Mucosa of gallbladder (tissue), 1 donor: Measurements from ENCODE around the gene WIZ. TPM values are rescaled to one million over a fixed set of nuclear protein-coding genes. Genes with fewer than 3 reads are reported as not detected.
"Not testable (repeated sequence)": the region's sequence is repeated elsewhere in the genome, so short reads cannot be mapped to it uniquely, and the experiment has no call there.

ENCODE experiments used
- DNase-seq: peaks from one replicate; pipeline ENCODE4 v3.0.0-alpha.2; 2020; ENCODE audit warnings: low spot score
- total RNA-seq: library from RNA; stranded (reverse); gene quantifications from one replicate; pipeline ENCODE4 v1.2.1, GENCODE V29; 2021
- donor health status: DM: no; HTN: no; CAD: no.

WIZ gene
- total RNA-seq: 48.7 TPM

DNA sequence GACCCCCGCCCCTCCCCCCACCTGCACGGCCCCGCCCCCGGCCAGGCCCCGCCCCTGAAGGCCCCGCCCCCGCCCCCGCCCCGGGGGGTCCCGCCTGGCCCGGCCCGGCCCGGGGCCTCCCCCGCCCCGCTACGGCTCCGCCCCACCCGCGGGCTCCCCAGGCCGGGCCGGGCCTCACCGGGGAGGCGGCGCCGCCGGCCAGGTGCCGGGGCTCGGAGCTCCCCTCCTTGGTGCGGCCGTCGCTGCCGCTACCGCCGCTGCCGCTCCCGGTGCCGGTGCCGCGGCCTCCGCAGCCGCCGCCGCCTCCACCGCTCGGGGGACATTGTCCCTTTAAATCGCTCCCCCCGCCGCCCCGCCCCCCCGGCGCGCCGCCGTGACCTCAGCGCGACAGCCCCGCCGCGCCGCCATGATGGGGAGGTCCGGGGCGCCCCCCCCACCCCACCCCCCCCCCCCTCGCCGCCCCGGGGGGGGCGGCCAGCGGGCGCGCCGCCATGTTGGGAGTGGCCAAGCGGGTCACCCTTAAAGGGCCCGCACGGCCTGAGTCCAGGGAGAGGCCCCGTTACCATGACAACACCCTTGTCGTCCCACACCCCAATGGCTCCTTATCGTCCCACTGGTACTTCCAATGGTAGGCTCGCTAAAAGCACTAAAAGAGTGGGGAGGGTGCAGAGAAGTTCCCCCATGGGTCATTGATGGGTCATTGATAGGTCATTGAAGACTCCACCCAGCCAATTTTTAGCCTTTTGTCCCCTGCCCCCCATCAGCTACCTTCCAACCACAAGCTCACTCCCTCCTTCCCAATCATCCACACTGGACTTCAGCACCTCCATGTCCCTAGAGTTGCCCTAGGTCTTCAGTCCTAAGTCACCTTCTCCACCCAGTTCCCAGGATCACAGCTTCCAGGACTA is at the start of gene WIZ:
Gene WIZ, minus strand, starts transcription at position 337 of the 908 bp plus-strand sequence. CDS start 1,649 bp downstream, outside the sequence.
- DNase-seq: peak; percentile 84

DNA sequence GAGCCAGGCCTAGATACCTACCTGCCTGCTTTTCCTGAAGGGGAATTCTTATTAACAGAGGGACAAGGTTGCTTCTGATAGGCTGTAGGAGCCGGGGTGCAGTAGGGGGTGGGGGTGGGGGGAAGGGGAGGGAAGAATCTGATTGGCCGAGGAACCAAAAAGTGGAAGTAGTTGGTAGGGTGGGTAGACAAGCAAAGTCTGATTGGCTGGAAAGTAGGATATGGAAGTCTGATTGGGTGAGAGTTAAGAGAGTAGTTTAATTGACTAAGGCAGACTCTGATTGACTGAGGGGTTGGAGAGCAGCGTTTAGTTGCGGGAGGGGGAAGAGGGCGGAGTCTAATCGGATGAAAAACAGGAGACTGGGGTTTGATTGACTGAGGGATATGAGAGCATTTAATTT is 49.2 kb upstream of the WIZ start:
- no peak for DNase-seq

DNA sequence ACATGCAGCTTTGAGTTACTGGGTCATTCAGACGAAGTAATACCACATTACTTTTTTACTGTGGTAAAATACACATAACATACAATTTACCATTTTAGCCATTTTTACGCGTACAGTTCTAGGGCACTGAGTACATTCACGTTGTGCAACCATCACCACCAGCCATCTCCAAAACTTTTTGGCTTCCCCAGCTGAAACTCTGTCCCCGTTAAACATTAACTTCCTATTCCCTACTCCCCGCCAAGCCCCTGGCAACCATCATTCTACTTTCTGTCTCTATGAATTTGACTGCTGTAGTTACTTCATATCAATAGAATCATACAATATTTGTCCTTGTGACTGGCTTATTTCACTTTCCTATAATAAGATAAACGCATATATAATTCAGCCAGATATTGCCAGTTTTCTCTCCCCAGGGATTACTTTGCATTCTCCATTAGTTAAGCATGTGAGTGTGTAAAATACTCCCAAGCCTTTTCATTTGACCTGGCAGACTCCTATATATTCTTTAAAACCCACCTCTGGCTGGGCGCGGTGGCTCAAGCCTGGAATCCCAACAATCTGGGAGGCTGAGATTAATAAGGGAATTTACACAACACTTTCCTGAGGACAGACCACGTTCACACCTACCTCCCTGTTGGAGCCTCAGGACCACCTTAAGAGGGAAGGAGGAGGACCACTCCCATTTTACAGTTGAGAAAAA is 48.6 kb upstream of the WIZ start:
- DNase-seq: no peak

- no peak for DNase-seq
Measured at GRCh38 chr19:15495151-15495550, 45.4 kb upstream of the WIZ start.

DNA sequence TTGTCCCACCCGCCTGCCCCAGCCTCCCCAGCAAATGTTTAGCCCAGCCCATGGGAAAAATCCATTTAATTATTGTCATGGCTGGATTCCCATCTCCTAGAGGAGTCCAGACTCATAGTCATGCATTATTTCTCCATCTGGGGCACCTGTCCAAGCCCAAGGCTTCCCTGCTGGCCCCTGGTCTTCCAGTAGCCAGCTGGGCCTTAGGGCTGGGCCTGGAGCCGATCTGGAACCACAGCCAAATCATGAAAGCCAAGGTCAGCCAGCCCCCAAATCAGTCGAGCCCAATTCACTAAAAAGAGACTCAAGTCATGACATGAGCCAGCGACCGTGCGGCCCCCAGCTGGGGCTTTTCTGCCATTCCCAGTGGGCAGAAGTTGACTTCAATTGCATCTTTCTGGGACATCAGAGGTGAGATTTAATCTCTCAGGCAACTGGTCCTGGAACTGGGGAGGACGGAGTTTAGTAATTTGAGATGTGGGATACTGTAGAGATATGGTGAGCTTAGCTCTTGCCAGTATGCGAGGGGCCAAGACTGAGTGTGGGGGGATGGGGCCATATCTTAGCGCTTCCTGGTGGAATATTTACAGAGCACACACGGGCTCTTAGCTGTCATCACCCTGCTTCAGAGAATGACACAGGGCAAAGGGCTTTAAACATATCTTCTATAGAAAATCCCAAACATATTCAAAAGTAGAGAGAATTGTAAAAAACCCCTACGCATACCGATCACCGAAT is 38.9 kb upstream of the WIZ start:
- no peak for DNase-seq

DNA sequence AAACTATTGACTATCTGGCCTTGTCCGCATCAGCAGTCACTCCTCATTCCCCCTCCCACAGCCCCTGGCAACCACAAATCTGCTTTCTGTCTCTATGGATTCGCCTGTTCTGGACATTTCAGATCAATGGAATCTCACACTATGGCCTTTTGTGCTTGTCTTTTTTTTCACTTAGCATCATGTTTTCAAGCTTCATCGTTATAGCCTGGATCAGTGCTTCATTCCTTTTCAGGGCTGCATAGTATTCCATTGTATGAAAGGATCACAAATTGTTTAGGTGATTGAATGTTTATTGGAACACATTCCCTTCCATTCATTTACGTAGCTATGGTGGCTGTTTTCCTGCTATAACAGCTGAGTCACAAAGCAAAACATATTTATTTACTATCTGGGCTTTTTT is 37.3 kb upstream of the WIZ start:
- DNase-seq: no peak

- DNase-seq: not testable (repeated sequence)
Measured at GRCh38 chr19:15485768-15486167, 36.0 kb upstream of the WIZ start.

DNA sequence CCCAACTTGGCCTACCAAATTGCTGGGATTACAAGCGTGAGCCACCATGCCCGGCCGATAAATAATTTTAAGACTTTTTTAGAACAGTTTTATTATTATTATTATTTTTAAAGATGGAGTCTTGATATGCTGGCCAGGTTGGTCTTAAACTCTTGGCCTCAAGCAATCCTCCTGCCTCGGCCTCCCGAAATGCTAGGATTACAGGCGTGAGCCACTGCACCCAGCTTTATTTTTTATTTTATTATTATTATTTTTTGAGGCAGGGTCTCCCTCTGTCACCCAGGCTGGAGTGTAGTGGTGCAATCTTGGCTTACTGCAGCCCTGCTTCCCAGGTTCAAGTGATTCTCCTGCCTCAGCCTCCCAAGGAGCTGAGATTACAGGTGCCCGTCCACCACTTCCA is 31.2 kb upstream of the WIZ start:
- DNase-seq: not testable (repeated sequence)

GRCh38 chr19:15479391-15480345 is 29.9 kb upstream of the WIZ start, which contains the start of gene PGLYRP2:
Gene PGLYRP2, minus strand, starts transcription at chr19:15479501. Its CDS starts 130 bp downstream, at chr19:15479371.
- peak; percentile 47 for DNase-seq

DNA sequence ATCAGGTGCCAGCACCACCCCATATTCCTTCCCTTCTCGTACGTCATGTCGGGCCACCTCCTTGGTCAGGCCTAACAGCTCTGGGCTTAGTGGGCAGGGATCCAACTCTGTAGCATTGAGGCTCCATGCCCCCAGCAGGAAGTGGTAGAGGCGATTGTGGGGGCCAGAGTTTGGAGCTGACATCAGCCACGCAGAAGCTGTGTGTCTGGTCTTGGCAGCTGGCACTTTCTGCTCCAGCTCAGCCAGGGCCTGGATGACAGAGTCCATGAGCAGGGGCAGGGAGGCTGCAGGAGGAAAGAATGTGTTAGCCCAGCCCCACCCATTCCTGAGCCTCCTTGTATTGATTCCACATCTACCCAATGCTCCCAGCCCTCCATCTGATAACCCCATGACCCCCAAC is 26.6 kb upstream of the WIZ start:
- DNase-seq: peak; percentile 53

DNA sequence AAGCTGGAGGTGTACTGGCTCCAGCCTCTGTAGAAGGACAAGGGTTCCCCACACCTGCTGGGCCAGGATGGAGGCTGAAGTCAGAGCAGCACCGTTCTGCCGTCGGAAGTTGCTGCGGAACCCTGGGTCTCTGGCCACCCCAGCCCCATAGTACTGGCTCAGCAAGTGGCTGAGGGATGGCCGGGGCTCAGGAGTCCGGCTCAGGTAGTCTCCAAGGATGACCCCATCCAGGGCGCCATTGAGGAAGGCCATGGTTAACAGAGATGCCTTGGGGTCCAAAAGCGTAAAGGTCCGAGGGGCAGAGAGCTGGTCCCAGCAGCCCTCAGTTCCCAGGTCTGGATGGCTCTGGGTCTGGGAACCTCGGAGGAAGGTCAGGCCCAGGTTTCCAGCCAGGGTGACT is 25.9 kb upstream of the WIZ start:
- no peak for DNase-seq

DNA sequence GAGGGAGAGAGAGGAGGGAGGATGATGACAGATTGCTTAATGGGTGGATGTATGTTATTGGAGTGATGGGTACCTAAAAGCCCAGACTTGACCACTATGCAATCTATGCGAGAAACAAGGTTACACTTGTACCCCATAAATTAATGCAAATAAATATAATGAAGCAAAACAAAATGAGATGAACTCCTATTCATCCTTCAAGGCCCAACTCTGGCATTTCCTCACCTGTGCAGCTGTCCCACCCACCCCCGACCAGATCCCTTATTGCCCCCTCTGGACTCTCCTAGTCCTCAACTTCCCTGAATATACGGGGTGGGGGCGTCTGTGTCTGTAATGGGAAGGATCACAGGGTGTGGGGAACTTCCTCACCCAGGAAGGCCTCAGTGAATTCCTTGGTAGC is 25.4 kb upstream of the WIZ start:
- no peak for DNase-seq

DNA sequence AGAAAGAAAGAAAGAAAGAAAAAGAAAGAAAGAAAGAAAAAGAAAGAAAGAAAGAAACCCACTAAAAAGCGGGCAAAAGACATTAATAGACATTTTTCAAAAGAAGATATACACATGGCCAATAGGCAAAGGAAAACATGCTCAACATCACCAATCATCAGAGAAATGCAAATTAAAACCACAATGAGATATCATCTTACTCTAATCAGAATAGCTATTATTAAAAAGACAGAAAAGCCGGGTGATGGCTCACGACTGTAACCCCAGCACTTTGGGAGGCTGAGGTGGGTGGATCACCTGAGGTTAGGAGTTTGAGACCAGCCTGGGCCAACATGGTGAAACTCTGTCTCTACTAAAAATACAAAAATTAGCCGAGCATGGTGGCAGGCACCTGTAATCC is 24.1 kb upstream of the WIZ start:
- not testable (repeated sequence) for DNase-seq

- no peak for DNase-seq
Measured at GRCh38 chr19:15471639-15472101, 21.9 kb upstream of the WIZ start.

- no peak for DNase-seq
Measured at GRCh38 chr19:15469513-15470297, 19.9 kb upstream of the WIZ start.

GRCh38 chr19:15468675-15469512 is 19.1 kb upstream of the WIZ start:
- no peak for DNase-seq

DNA sequence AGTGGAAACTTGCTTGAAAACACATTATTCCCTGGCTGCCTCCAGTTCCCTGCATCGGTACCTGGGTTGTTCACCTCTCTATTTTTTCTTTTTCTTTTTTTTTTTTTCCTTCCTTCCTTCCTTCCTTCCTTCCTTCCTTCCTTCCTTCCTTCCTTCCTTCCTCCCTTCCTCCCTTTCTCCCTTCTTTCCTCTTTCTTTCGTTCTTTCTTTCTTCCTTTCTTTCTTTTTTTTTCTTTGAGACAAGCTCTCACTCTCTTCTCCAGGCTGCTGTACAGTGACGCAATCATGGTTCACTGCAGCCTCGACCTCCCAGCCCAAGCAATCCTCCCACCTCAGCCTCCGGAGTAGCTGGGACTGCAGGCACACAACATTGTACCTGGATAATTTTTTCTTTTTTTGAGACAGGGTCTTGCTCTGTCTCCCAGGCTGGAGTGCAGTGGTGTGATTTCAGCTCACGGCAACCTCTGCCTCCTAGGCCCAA is 18.0 kb upstream of the WIZ start:
- DNase-seq: no peak

- DNase-seq: no peak
Measured at GRCh38 chr19:15466851-15467733, 17.3 kb upstream of the WIZ start.
